Tibial nerve (tissue), 4 donors: ENCODE data around the gene SENP6.
"Not testable (repeated sequence)": the region's sequence is repeated elsewhere in the genome, so short reads cannot be mapped to it uniquely, and the experiment has no call there.

ENCODE experiments used
- CTCF ChIP-seq, 5 experiments: fragments of 200-600 bp in 3 of 5; fragments of 450-650 bp in 2 of 5; sonication (generic) in 3 of 5; IDR thresholded peaks; one replicate each; pipeline ENCODE4 v1.5.1; 2016 to 2019; ENCODE audit warnings: antibody characterized with exemption in 5 of 5, mild to moderate bottlenecking in 3 of 5, moderate library complexity in 2 of 5
- EP300 ChIP-seq, 2 donors: sonication (generic); formaldehyde crosslinking; IDR thresholded peaks; one replicate each; pipeline ENCODE4 v1.6.1; 2017; ENCODE audit warnings: antibody characterized with exemption in 2 of 2, mild to moderate bottlenecking in 1 of 2
- POLR2A ChIP-seq, 2 donors: fragments of 450-650 bp; IDR thresholded peaks; one replicate each; pipeline ENCODE4 v1.6.1; 2017; ENCODE audit warnings: antibody characterized with exemption in 2 of 2, mild to moderate bottlenecking in 2 of 2, moderate library complexity in 2 of 2

GRCh38 chr6:75682548-75682947 is 80.9 kb downstream of the SENP6 start:
- not testable (repeated sequence) for TF ChIP-seq CTCF, POLR2A, EP300 (IDR thresholded peaks at IDR 0.05)
